ENCODE data around the gene PLAC8L1. TPM values are rescaled to one million over a fixed set of nuclear protein-coding genes. Genes with fewer than 3 reads are reported as not detected.
"Not testable (repeated sequence)": the region's sequence is repeated elsewhere in the genome, so short reads cannot be mapped to it uniquely, and the experiment has no call there.

Gene PLAC8L1
- total RNA-seq, 1 experiment from 2014 or later, result 0.77 TPM

DNA sequence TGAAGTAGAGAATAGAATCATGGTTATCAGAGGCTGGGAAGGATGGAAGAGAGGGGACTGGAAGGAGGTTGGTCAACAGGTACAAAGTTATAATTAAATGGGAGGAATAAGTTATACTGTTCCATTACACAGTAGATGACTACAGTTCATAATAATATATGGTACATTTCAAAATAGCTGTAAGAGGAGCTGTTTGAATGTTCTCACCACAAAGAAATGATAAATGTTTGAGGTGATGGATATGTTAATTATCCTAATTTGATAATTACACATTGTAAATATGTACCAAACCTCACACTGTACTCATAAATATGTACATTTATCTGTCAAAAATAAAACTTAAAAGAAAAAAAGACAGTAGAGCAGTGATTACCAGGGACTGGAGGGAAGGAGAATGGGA, 12.9 kb upstream of the PLAC8L1 start:
- ChIA-PET CTCF (interaction anchor here (0.7 kb wide), 1 partner anchor 12 kb away, joined by 4 read pairs; no protein-coding TSS in a partner anchor), POLR2A (interaction anchor here (0.7 kb wide), 1 partner anchor 65 kb away, joined by 3 read pairs; no protein-coding TSS in a partner anchor)
- Mint-ChIP-seq H3K27ac (no peak overlapping the region), H3K9me3 (no peaks in the 10 kb centered on the region), H3K27me3 (ENCODE audit: low read depth) (no peaks in the 10 kb centered on the region), H3K4me1 (no peaks in the 10 kb centered on the region), H3K36me3 (peaks cover 71% of the 10 kb centered on the region), H3K4me3 (no peak overlapping the region)
- ATAC-seq (no peak), DNase-seq (ENCODE audit: low spot score) (no peak)
- no peak for TF ChIP-seq NFATC4 (CRISPR knock-in tag; IDR thresholded peaks at IDR 0.05)
- TF ChIP-seq ELF4 (CRISPR knock-in tag; IDR thresholded peaks at IDR 0.05; ENCODE audit: low read depth), result no peak
- no peak for TF ChIP-seq ZNF423 (CRISPR knock-in tag; IDR thresholded peaks at IDR 0.05)
- TF ChIP-seq, protein P1, sequence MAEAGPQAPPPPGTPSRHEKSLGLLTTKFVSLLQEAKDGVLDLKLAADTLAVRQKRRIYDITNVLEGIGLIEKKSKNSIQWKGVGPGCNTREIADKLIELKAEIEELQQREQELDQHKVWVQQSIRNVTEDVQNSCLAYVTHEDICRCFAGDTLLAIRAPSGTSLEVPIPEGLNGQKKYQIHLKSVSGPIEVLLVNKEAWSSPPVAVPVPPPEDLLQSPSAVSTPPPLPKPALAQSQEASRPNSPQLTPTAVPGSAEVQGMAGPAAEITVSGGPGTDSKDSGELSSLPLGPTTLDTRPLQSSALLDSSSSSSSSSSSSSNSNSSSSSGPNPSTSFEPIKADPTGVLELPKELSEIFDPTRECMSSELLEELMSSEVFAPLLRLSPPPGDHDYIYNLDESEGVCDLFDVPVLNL (CRISPR knock-in tag; IDR thresholded peaks at IDR 0.05; ENCODE audit: borderline replicate concordance, low read depth), result no peak
- no peak for TF ChIP-seq ESRRA (CRISPR knock-in tag; IDR thresholded peaks at IDR 0.05; ENCODE audit: borderline replicate concordance)
- TF ChIP-seq ZNF138 (CRISPR knock-in tag; conservative IDR thresholded peaks at IDR 0.05), result no peak
- TF ChIP-seq SP1 (CRISPR knock-in tag; conservative IDR thresholded peaks at IDR 0.05), result no peak
- TF ChIP-seq, protein P2, sequence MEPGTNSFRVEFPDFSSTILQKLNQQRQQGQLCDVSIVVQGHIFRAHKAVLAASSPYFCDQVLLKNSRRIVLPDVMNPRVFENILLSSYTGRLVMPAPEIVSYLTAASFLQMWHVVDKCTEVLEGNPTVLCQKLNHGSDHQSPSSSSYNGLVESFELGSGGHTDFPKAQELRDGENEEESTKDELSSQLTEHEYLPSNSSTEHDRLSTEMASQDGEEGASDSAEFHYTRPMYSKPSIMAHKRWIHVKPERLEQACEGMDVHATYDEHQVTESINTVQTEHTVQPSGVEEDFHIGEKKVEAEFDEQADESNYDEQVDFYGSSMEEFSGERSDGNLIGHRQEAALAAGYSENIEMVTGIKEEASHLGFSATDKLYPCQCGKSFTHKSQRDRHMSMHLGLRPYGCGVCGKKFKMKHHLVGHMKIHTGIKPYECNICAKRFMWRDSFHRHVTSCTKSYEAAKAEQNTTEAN (CRISPR knock-in tag; IDR thresholded peaks at IDR 0.05), result no peak
- no peak for TF ChIP-seq RORB (CRISPR knock-in tag; IDR thresholded peaks at IDR 0.05)
- no peak for TF ChIP-seq JUN (CRISPR knock-in tag; IDR thresholded peaks at IDR 0.05)
- TF ChIP-seq SMAD4 (CRISPR knock-in tag; IDR thresholded peaks at IDR 0.05), result no peak

DNA sequence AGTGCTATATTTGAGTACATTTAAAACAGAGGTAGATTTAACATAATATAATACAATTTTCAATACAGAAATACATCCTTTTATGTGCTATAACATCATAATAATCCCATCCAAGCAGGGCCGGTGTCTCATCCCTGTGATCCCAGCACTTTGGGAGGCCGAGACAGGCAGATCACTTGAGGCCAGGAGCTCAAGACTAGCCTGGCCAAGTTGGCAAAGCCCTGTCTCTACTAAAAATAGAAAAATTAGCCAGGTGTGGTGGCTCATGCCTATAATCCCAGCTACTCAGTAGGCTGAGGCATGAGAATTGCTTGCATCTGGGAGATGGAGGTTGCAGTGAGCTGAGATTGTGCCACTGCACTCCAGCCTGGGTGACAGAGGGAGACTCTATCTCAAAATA, 11.8 kb upstream of the PLAC8L1 start:
- DNase-seq (ENCODE audit: low spot score); H3K4me1 Mint-ChIP-seq; H3K4me3 Mint-ChIP-seq; H3K27me3 Mint-ChIP-seq (ENCODE audit: low read depth); ATAC-seq; POLR2A ChIA-PET; H3K27ac Mint-ChIP-seq; H3K9me3 Mint-ChIP-seq; CTCF ChIA-PET: not testable (repeated sequence)
- H3K36me3 Mint-ChIP-seq, result peaks cover 69% of the 10 kb centered on the region

DNA sequence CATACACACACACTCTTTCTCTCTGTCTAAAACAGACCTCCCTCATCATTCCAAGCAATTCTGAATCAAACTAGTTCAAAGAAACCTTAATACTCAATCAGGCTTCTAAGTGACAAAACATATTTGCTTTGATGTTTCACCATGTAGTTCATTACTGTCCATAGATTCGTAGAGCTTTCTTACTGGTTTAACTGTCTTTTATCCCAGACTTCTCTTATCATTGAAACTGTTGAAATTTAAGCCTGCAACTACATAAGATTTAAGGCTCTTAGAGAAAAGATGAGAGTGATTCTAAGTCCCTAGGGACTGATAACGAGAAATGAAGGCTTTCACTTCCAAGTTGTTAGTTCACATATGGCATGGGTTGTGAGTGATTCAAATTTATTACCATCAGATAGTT, 11.0 kb upstream of the PLAC8L1 start:
- ChIA-PET POLR2A (no interaction called here), CTCF (no interaction called here)
- H3K9me3 Mint-ChIP-seq, result no peaks in the 10 kb centered on the region
- no peaks in the 10 kb centered on the region for H3K4me1 Mint-ChIP-seq
- no peak overlapping the region; the same call in 1 of the 2 replicates for H3K27ac Mint-ChIP-seq
- DNase-seq (ENCODE audit: low spot score), result no peak
- TF ChIP-seq MXD4 (CRISPR knock-in tag; IDR thresholded peaks at IDR 0.05; ENCODE audit: borderline replicate concordance) (no peak), GTF2I (CRISPR knock-in tag; conservative IDR thresholded peaks at IDR 0.05) (no peak), FOXJ3 (CRISPR knock-in tag; IDR thresholded peaks at IDR 0.05; ENCODE audit: borderline replicate concordance) (no peak), ZBTB21 (CRISPR knock-in tag; IDR thresholded peaks at IDR 0.05; ENCODE audit: borderline replicate concordance) (no peak)
- TF ChIP-seq, protein P3, sequence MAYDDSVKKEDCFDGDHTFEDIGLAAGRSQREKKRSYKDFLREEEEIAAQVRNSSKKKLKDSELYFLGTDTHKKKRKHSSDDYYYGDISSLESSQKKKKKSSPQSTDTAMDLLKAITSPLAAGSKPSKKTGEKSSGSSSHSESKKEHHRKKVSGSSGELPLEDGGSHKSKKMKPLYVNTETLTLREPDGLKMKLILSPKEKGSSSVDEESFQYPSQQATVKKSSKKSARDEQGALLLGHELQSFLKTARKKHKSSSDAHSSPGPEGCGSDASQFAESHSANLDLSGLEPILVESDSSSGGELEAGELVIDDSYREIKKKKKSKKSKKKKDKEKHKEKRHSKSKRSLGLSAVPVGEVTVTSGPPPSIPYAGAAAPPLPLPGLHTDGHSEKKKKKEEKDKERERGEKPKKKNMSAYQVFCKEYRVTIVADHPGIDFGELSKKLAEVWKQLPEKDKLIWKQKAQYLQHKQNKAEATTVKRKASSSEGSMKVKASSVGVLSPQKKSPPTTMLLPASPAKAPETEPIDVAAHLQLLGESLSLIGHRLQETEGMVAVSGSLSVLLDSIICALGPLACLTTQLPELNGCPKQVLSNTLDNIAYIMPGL (CRISPR knock-in tag; IDR thresholded peaks at IDR 0.05), result no peak
- peaks cover 64% of the 10 kb centered on the region for H3K36me3 Mint-ChIP-seq
- no peaks in the 10 kb centered on the region for H3K27me3 Mint-ChIP-seq (ENCODE audit: low read depth)
- ATAC-seq, result no peak
- H3K4me3 Mint-ChIP-seq, result no peak overlapping the region

DNA sequence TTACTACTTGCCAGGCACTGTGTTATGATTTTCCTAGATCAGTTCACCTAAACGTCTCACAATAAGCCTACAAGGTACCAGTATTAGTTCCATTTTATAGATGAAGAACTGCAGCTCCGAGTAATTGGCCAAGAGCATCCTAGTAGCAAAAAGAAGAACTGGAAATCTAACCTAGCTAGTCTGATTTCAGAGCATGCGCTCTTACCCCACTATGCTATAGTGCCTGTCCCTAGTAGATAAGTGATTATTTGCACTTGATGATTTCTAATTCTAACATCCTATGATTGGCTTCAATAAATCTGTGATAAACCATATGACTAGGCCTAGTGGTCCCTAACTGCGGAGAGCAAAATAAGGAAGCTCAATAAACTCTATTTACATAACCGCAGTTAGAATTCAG, 7.1 kb upstream of the PLAC8L1 start:
- POLR2A ChIA-PET, result no interaction called here
- no peaks in the 10 kb centered on the region for H3K4me1 Mint-ChIP-seq
- peaks cover 27% of the 10 kb centered on the region for H3K36me3 Mint-ChIP-seq
- no peak for ATAC-seq
- CTCF ChIA-PET, result interaction anchor here (0.9 kb wide), 1 partner anchor 18 kb away, joined by 3 read pairs; no protein-coding TSS in a partner anchor
- DNase-seq (ENCODE audit: low spot score), result no peak
- no peaks in the 10 kb centered on the region for H3K27me3 Mint-ChIP-seq (ENCODE audit: low read depth)
- H3K4me3 Mint-ChIP-seq, result no peak overlapping the region
- no peak overlapping the region for H3K27ac Mint-ChIP-seq
- TF ChIP-seq, protein P4, sequence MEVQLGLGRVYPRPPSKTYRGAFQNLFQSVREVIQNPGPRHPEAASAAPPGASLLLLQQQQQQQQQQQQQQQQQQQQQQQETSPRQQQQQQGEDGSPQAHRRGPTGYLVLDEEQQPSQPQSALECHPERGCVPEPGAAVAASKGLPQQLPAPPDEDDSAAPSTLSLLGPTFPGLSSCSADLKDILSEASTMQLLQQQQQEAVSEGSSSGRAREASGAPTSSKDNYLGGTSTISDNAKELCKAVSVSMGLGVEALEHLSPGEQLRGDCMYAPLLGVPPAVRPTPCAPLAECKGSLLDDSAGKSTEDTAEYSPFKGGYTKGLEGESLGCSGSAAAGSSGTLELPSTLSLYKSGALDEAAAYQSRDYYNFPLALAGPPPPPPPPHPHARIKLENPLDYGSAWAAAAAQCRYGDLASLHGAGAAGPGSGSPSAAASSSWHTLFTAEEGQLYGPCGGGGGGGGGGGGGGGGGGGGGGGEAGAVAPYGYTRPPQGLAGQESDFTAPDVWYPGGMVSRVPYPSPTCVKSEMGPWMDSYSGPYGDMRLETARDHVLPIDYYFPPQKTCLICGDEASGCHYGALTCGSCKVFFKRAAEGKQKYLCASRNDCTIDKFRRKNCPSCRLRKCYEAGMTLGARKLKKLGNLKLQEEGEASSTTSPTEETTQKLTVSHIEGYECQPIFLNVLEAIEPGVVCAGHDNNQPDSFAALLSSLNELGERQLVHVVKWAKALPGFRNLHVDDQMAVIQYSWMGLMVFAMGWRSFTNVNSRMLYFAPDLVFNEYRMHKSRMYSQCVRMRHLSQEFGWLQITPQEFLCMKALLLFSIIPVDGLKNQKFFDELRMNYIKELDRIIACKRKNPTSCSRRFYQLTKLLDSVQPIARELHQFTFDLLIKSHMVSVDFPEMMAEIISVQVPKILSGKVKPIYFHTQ (CRISPR knock-in tag; IDR thresholded peaks at IDR 0.05), result no peak
- TF ChIP-seq JUN (CRISPR knock-in tag; IDR thresholded peaks at IDR 0.05), result no peak
- H3K9me3 Mint-ChIP-seq, result no peaks in the 10 kb centered on the region
